ENCODE data around the gene MAMSTR. TPM values are rescaled to one million over a fixed set of nuclear protein-coding genes. Genes with fewer than 3 reads are reported as not detected.
"Not testable (repeated sequence)": the region's sequence is repeated elsewhere in the genome, so short reads cannot be mapped to it uniquely, and the experiment has no call there.

Gene MAMSTR
- total and polyA plus RNA-seq, 8 donors, result 0.51 to 2.6 (median 1.1) TPM

DNA sequence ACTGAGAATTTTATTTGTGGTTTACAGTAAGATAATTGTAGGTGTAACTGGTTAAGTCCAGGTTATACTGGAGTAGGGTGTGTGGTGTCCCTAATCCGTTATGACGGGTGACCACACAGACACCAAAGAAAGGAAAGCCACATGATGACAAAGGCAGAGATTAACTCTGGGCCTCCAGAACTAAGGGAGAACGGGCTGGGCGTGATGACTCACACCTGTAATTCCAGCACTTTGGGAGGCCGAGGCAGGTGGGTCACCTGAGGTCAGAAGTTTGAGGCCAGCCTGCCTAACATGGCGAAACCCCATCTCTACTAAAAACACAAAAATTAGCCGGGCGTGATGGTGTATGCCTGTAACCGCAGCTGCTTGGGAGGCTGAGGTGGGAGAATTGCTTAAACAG, 33.9 kb downstream of the MAMSTR start:
- Histone ChIP-seq H3K27me3 (no peaks in the 10 kb centered on the region), H3K4me1 (peaks cover 0 to 4% (median 0%) of the 10 kb centered on the region in 3 donors), H3K36me3 (no peaks in the 10 kb centered on the region), H3K9me3 (no peaks in the 10 kb centered on the region), H3K27ac (no peak overlapping the region), H3K4me3 (no peak overlapping the region)
- DNase-seq (no peak), ATAC-seq (no peak), FAIRE-seq (no peak)
- intact Hi-C loops (cut with DNase I), result no loop called here
- WGBS, 2 donors, result 89% methylated on average over 9 of the region's 9 CpGs
- no peak for TF ChIP-seq CTCF (IDR thresholded peaks at IDR 0.05)

DNA sequence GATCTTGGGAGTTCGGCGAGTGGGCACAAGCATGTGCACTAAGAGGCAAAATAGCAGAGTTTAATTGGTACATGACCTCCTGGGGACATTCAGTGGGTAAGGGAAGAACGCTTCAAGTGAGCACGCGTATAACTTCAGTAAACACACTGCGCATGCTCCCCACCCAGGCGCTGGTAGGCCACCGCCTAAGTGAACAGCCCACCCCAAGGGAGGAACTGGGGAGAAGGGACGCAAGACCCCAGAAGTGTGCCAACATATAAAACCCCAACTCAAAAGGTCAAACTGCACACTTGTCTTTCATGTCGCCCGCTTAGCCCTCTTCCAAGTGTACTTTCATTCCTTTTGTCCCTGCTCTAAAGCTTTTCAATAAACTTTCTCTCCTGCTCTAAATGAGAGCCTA, 36.2 kb downstream of the MAMSTR start:
- WGBS, 2 donors, result 82 to 85% methylated on average over 10 to 11 of the region's 11 CpGs
- Histone ChIP-seq H3K4me1 (peaks cover 0 to 9% (median 5%) of the 10 kb centered on the region in 3 donors), H3K4me3 (no peak overlapping the region), H3K27me3 (no peaks in the 10 kb centered on the region), H3K36me3 (no peaks in the 10 kb centered on the region), H3K9me3 (no peaks in the 10 kb centered on the region), H3K27ac (no peak overlapping the region)
- ATAC-seq (no peak), DNase-seq (no peak), FAIRE-seq (no peak)
- no peak for TF ChIP-seq CTCF (IDR thresholded peaks at IDR 0.05)
- intact Hi-C loops (cut with DNase I), result no loop called here

DNA sequence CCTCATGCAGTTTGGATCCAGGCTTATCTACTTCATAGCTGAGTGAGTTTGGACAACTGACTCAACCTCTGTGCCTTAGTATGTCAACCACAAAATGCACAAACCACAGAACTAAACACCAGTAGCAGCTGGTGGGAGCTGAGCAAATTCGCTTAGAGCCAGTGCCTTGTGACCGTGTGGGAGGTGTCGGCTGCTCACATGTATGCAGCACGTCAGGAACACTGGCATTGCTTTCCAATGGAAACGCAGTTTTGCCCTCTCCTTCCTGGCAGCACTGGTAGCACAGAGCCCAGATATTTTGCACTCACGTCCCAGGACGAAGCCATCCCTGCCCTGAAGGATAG, 38.4 kb downstream of the MAMSTR start:
- H3K4me3 ChIP-seq, result no peak overlapping the region
- H3K4me1 ChIP-seq, result peaks cover 0 to 9% (median 5%) of the 10 kb centered on the region in 3 donors
- no peaks in the 10 kb centered on the region for H3K27me3 ChIP-seq
- no peaks in the 10 kb centered on the region for H3K36me3 ChIP-seq
- DNase-seq, result no peak
- intact Hi-C loops (cut with DNase I), result no loop called here
- H3K9me3 ChIP-seq, result no peaks in the 10 kb centered on the region
- no peak for TF ChIP-seq CTCF (IDR thresholded peaks at IDR 0.05)
- no peak for FAIRE-seq
- no peak overlapping the region for H3K27ac ChIP-seq
- 75 to 90% methylated on average over 7 of the region's 7 CpGs for WGBS, 2 donors
- no peak for ATAC-seq

- ATAC-seq (no peak), FAIRE-seq (no peak), DNase-seq (no peak)
- H3K9me3 ChIP-seq, result no peaks in the 10 kb centered on the region
- TF ChIP-seq CTCF (IDR thresholded peaks at IDR 0.05), result no peak
- H3K4me1 ChIP-seq, result peaks cover 0 to 9% (median 5%) of the 10 kb centered on the region in 3 donors
- WGBS, 2 donors, result 92% methylated on average over 45 of the region's 45 CpGs
- H3K27me3 ChIP-seq, result no peaks in the 10 kb centered on the region
- intact Hi-C loops (cut with DNase I), result no loop called here
- H3K4me3 ChIP-seq, result no peak overlapping the region
- H3K27ac ChIP-seq, result no peak overlapping the region
- H3K36me3 ChIP-seq, result no peaks in the 10 kb centered on the region
Measured at GRCh38 chr19:48680436-48681126, 38.9 kb downstream of the MAMSTR start.

DNA sequence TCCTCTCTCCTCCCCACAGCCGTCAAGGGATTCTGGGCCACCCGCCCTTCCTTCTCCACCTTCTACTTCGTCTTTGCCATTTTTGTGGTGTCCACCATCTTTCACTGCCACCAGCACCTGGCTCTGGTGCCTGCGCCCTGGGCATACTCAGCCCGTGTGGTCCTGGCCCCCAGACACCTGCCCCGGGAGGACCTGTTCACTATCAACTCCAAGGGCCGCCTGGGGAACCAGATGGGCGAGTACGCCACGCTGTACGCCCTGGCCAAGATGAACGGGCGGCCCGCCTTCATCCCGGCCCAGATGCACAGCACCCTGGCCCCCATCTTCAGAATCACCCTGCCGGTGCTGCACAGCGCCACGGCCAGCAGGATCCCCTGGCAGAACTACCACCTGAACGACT, 39.5 kb downstream of the MAMSTR start:
- H3K4me1 ChIP-seq; FAIRE-seq; H3K4me3 ChIP-seq; H3K36me3 ChIP-seq; H3K27me3 ChIP-seq; intact Hi-C loops (cut with DNase I); DNase-seq; ATAC-seq; H3K9me3 ChIP-seq; H3K27ac ChIP-seq: not testable (repeated sequence)
- 95 to 97% methylated on average over 15 to 18 of the region's 19 CpGs for WGBS, 2 donors

Measured in pancreas (tissue), 10 donors.